H9 (cell line): Measurements from ENCODE around the gene RFX4. TPM values are rescaled to one million over a fixed set of nuclear protein-coding genes. Genes with fewer than 3 reads are reported as not detected.
A peak's percentile ranks its signal among the peaks of the same experiment; 100 is the strongest.

Experiments used
- DNase-seq: peaks from one replicate; pipeline ENCODE4 v3.0.0-alpha.2; 2017
- H2AFZ ChIP-seq: one replicate; pipeline ENCODE4 v1.6.1; 2013; ENCODE audit warnings: mild to moderate bottlenecking, low read length, control low read depth, moderate library complexity
- H2AK5ac ChIP-seq: 2 replicates; pipeline ENCODE4 v1.6.1; 2013; ENCODE audit warnings: low read length, control low read depth, mixed read lengths; ENCODE audit not compliant: insufficient read length
- H2BK120ac ChIP-seq: one replicate; pipeline ENCODE4 v1.6.1; 2013; ENCODE audit warnings: low read depth, mild to moderate bottlenecking, low read length, control low read depth, inconsistent platforms; ENCODE audit not compliant: poor library complexity, severe bottlenecking
- H2BK12ac ChIP-seq: 2 replicates; pipeline ENCODE4 v1.6.1; 2013; ENCODE audit warnings: low read length, control low read depth, mixed read lengths, low read depth; ENCODE audit not compliant: insufficient read length
- H2BK15ac ChIP-seq: 2 replicates; pipeline ENCODE4 v1.6.1; 2013; ENCODE audit warnings: low read depth, low read length, control low read depth
- H2BK20ac ChIP-seq: one replicate; pipeline ENCODE4 v1.6.1; 2013; ENCODE audit warnings: low read depth, mild to moderate bottlenecking, low read length, control low read depth, inconsistent platforms; ENCODE audit not compliant: poor library complexity, severe bottlenecking
- H2BK5ac ChIP-seq: 2 replicates; pipeline ENCODE4 v1.6.1; 2013; ENCODE audit warnings: low read length, control low read depth, mixed read lengths; ENCODE audit not compliant: insufficient read length
- H3K14ac ChIP-seq: 2 replicates; pipeline ENCODE4 v1.6.1; 2013; ENCODE audit warnings: low read length, control low read depth; ENCODE audit not compliant: insufficient read depth
- H3K18ac ChIP-seq: 2 replicates; pipeline ENCODE4 v1.6.1; 2013; ENCODE audit warnings: low read depth, mild to moderate bottlenecking, mixed read lengths, low read length, control low read depth; ENCODE audit not compliant: insufficient read length
- H3K23ac ChIP-seq: 2 replicates; pipeline ENCODE4 v1.6.1; 2013; ENCODE audit warnings: low read length, control low read depth, mixed read lengths, low read depth; ENCODE audit not compliant: insufficient read length
- H3K23me2 ChIP-seq: 2 replicates; pipeline ENCODE4 v1.6.1; 2013; ENCODE audit warnings: low read depth, mild to moderate bottlenecking, mixed read lengths, low read length, control low read depth; ENCODE audit not compliant: insufficient read length, poor library complexity, severe bottlenecking
- H3K27ac ChIP-seq: 2 replicates; pipeline ENCODE4 v1.5.1; 2013; ENCODE audit warnings: low read length, control low read depth, mixed read lengths, low read depth; ENCODE audit not compliant: insufficient read length
- H3K27me3 ChIP-seq: 2 replicates; pipeline ENCODE4 v1.6.1; 2013; ENCODE audit warnings: low read length, control low read depth, inconsistent platforms; ENCODE audit not compliant: insufficient read depth
- H3K4ac ChIP-seq: 2 replicates; pipeline ENCODE4 v1.6.1; 2013; ENCODE audit warnings: low read depth, mild to moderate bottlenecking, control low read depth, inconsistent platforms, low read length, moderate library complexity
- H3K4me1 ChIP-seq: 2 replicates; pipeline ENCODE4 v1.6.1; 2013; ENCODE audit warnings: low read length, control low read depth, inconsistent platforms; ENCODE audit not compliant: insufficient read depth
- H3K4me2 ChIP-seq: 2 replicates; pipeline ENCODE4 v1.6.1; 2013; ENCODE audit warnings: low read length, control low read depth, mixed read lengths; ENCODE audit not compliant: insufficient read length, insufficient read depth
- H3K56ac ChIP-seq: 2 replicates; pipeline ENCODE4 v1.6.1; 2013; ENCODE audit warnings: low read depth, mild to moderate bottlenecking, mixed read lengths, low read length, control low read depth; ENCODE audit not compliant: insufficient read length
- H3K79me1 ChIP-seq: 2 replicates; pipeline ENCODE4 v1.6.1; 2013; ENCODE audit warnings: low read depth, mild to moderate bottlenecking, moderate library complexity, low read length, control low read depth, inconsistent platforms; ENCODE audit not compliant: insufficient read depth, poor library complexity, severe bottlenecking
- H3K79me2 ChIP-seq: 2 replicates; pipeline ENCODE4 v1.6.1; 2013; ENCODE audit warnings: low read length, control low read depth, inconsistent platforms; ENCODE audit not compliant: insufficient read depth
- H3K9ac ChIP-seq: 2 replicates; pipeline ENCODE4 v1.6.1; 2013; ENCODE audit warnings: low read length, control low read depth, mixed read lengths; ENCODE audit not compliant: insufficient read length; ENCODE audit errors: extremely low read depth
- H3K9me3 ChIP-seq: one replicate; pipeline ENCODE4 v1.6.1; 2013; ENCODE audit warnings: low read depth, low read length, inconsistent platforms; ENCODE audit not compliant: control insufficient read depth
- H3T11ph ChIP-seq: one replicate; pipeline ENCODE4 v1.6.1; 2013; ENCODE audit warnings: mild to moderate bottlenecking, low read length, control low read depth, inconsistent platforms
- H4K20me1 ChIP-seq: one replicate; pipeline ENCODE4 v1.6.1; 2013; ENCODE audit not compliant: control insufficient read depth, insufficient read length, insufficient read depth
- H4K5ac ChIP-seq: 2 replicates; pipeline ENCODE4 v1.6.1; 2013; ENCODE audit warnings: low read depth, mild to moderate bottlenecking, mixed read lengths, low read length, control low read depth; ENCODE audit not compliant: insufficient read length
- H4K8ac ChIP-seq: replicated peaks from 2 replicates; pipeline ENCODE4 v1.6.1; 2013; ENCODE audit warnings: low read length, control low read depth, mixed read lengths, low read depth; ENCODE audit not compliant: insufficient read length
- H4K91ac ChIP-seq: 2 replicates; pipeline ENCODE4 v1.6.1; 2013; ENCODE audit warnings: low read depth, mild to moderate bottlenecking, moderate library complexity, mixed read lengths, low read length, control low read depth; ENCODE audit not compliant: insufficient read length
- H3K27ac Mint-ChIP-seq, 3 experiments: 2 replicates in 2 of 3; 3 replicates in 1 of 3; pipeline ENCODE4 v1.8.0; 2020 to 2021; ENCODE audit warnings: mixed read lengths in 3 of 3, mild to moderate bottlenecking in 1 of 3, moderate library complexity in 1 of 3
- H3K27me3 Mint-ChIP-seq: 2 replicates; pipeline ENCODE4 v1.8.0; 2021; ENCODE audit warnings: low read depth, mild to moderate bottlenecking, moderate library complexity, mixed read lengths
- H3K36me3 Mint-ChIP-seq, 3 experiments: 2 replicates in 2 of 3; 3 replicates in 1 of 3; pipeline ENCODE4 v1.8.0; 2020 to 2021; ENCODE audit warnings: low read depth in 3 of 3, mixed read lengths in 3 of 3; ENCODE audit not compliant: insufficient read depth in 1 of 3
- H3K4me1 Mint-ChIP-seq, 2 experiments: 2 replicates each; pipeline ENCODE4 v1.8.0; 2020; ENCODE audit warnings: mixed read lengths in 2 of 2
- H3K4me3 Mint-ChIP-seq, 2 experiments: 2 replicates in 1 of 2; 3 replicates in 1 of 2; pipeline ENCODE4 v1.8.0; 2020 to 2021; ENCODE audit warnings: mild to moderate bottlenecking in 2 of 2, mixed read lengths in 2 of 2, moderate library complexity in 1 of 2
- H3K9me3 Mint-ChIP-seq, 2 experiments: 2 replicates in 1 of 2; 3 replicates in 1 of 2; pipeline ENCODE4 v1.8.0; 2020; ENCODE audit warnings: mild to moderate bottlenecking in 2 of 2, mixed read lengths in 2 of 2, moderate library complexity in 1 of 2
- CTCF ChIP-seq: fragments of 200-600 bp; sonication (generic); conservative IDR thresholded peaks from 3 replicates; pipeline ENCODE4 v1.8.0; 2021; ENCODE audit warnings: antibody characterized with exemption, mild to moderate bottlenecking
- WGBS: extraction: QIAGEN DNeasy Blood & Tissue Kit; methylation state at CpG from one replicate; pipeline ENCODE4 v1.1.7; 2013; ENCODE audit warnings: missing lambda C conversion rate, low lambda C conversion rate, mixed read lengths; ENCODE audit not compliant: insufficient read length; ENCODE audit errors: extremely low coverage; 5-methylcytosine and 5-hydroxymethylcytosine counted together
- total RNA-seq: library from RNA; stranded (reverse); gene quantifications from 2 replicates; pipeline ENCODE4 v1.2.1, GENCODE V29; 2021

Gene RFX4
- total RNA-seq, 1 experiment from 2014 or later: 0.57 TPM

DNA sequence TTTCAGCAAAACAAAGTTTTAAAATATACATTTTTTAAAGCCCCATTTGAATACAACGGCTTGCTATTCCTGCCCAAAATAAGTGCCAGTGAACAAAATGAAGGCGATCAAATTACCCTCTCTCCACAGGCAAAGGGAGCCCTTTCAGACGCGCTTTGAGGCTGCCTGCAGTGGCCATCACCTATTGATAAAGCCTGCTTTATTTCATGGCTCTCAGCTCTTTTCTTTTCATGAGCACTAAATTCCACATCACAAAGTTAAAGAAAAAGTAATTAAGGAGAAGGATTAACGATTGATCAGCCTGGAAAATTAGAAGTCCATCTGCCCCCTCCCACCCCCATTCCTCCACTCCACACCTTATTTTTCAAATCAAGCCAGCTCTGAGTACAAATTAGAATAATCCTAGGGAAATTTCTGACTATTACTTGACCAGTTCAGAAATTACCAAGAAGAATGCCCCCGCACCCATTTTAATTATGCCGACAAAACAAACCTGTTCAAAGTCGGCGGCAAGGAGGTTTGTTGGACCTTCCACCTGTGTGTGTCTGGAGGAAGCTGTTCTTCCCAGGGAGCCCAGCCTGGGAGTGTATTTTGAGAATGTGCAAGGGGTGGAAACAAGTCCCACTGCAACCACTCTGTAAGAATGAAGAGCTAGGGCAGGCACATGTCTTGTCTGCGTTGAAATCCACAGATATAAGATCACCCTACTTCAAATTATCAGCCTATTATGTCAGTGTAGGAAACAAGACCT is 127.5 kb downstream of the RFX4 start:
- Mint-ChIP-seq H3K4me3 (peak overlapping the region in 1 of 2 experiments; percentile 23; a peak in 1 of 5 replicates), H3K9me3 (no peaks in the 10 kb centered on the region), H3K4me1 (peaks cover 33 to 41% of the 10 kb centered on the region in 2 experiments), H3K27me3 (no peaks in the 10 kb centered on the region; the same call in 1 of the 2 replicates), H3K27ac (peak overlapping the region; percentile 14 to 49 (median 35); a peak in 6 of 7 replicates), H3K36me3 (no peaks in the 10 kb centered on the region)
- no peaks in the 10 kb centered on the region for H3K79me1 ChIP-seq
- WGBS: no CpG with 5 or more reads among the region's 10 CpGs
- H3T11ph ChIP-seq: no peak overlapping the region
- no peak overlapping the region for H3K23ac ChIP-seq
- no peak overlapping the region for H2AK5ac ChIP-seq
- H2AFZ ChIP-seq: peak overlapping the region; percentile 57
- peaks cover 7% of the 10 kb centered on the region; the same call in 1 of the 2 replicates for H3K4me1 ChIP-seq
- H3K27ac ChIP-seq: no peak overlapping the region
- H3K14ac ChIP-seq: no peak overlapping the region
- no peak overlapping the region for H3K4ac ChIP-seq
- no peak overlapping the region for H2BK120ac ChIP-seq
- H4K91ac ChIP-seq: no peak overlapping the region
- H3K4me2 ChIP-seq: no peak overlapping the region
- H2BK12ac ChIP-seq: no peak overlapping the region
- H4K5ac ChIP-seq: no peak overlapping the region
- no peak overlapping the region for H2BK15ac ChIP-seq
- DNase-seq: no peak
- no peaks in the 10 kb centered on the region for H3K79me2 ChIP-seq
- no peak overlapping the region for H3K56ac ChIP-seq
- H3K9me3 ChIP-seq: no peaks in the 10 kb centered on the region
- no peak overlapping the region for H4K8ac ChIP-seq
- no peak overlapping the region for H2BK5ac ChIP-seq
- H3K27me3 ChIP-seq: no peaks in the 10 kb centered on the region
- H4K20me1 ChIP-seq: no peaks in the 10 kb centered on the region
- no peak overlapping the region for H3K18ac ChIP-seq
- no peak overlapping the region for H2BK20ac ChIP-seq
- TF ChIP-seq CTCF: no peak
- no peaks in the 10 kb centered on the region for H3K23me2 ChIP-seq
- no peak overlapping the region for H3K9ac ChIP-seq
